ENCODE data around the gene OXNAD1. TPM values are rescaled to one million over a fixed set of nuclear protein-coding genes. Genes with fewer than 3 reads are reported as not detected.
A peak's percentile ranks its signal among the peaks of the same experiment; 100 is the strongest.

The OXNAD1 gene, protein sequence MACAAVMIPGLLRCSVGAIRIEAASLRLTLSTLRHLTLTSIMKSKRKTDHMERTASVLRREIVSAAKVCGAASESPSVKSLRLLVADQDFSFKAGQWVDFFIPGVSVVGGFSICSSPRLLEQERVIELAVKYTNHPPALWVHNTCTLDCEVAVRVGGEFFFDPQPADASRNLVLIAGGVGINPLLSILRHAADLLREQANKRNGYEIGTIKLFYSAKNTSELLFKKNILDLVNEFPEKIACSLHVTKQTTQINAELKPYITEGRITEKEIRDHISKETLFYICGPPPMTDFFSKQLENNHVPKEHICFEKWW
- 10.0 TPM for total RNA-seq

DNA sequence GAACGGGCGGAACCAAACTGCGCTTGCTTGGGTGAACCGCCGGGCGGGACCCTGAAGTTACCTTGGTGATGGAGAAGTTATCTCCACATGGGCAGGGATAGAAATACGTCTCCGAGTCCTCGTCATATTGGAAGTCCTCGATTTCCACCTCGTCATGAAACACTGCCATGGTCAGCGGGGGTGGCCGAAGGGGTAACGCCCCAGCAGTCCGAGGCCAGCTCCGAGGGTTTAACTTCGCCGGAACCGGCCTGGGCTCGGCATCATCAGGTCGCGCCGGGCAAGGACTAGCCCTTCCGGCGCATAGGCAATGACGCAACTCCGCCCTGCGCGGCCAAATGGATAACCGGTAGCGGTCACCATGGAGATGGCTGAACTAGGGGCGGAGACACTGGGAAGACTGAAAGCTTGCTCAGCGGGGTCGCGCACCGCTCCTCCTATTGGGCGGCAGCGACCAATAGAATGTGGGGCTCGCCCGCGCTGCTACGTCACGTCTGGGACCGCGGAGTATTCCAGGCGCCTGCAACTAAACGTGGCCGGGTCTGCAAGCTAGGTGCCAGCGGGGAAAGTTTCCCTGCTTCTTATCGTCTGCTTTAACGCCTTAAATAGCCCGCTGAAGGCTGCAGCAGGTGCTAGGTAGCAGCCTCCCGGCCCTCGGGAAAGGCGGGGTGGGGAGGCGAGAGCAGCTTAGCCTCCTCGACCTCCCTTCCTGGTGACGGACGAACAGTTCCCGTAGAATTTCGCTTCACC, at the start of gene OXNAD1, which contains the start of gene DPH3:
OXNAD1 (plus strand) TSS at position 505 of the 747 bp plus-strand sequence. CDS start 5,741 bp downstream, outside the sequence.
DPH3 (minus strand) TSS at position 236 of the 747 bp plus-strand sequence; CDS start at position 169, 67 bp downstream.
- peak; percentile 98 to 100 (median 100) for DNase-seq (ENCODE audit: low read depth in 2 of 3, low spot score in 2 of 3)

DNA sequence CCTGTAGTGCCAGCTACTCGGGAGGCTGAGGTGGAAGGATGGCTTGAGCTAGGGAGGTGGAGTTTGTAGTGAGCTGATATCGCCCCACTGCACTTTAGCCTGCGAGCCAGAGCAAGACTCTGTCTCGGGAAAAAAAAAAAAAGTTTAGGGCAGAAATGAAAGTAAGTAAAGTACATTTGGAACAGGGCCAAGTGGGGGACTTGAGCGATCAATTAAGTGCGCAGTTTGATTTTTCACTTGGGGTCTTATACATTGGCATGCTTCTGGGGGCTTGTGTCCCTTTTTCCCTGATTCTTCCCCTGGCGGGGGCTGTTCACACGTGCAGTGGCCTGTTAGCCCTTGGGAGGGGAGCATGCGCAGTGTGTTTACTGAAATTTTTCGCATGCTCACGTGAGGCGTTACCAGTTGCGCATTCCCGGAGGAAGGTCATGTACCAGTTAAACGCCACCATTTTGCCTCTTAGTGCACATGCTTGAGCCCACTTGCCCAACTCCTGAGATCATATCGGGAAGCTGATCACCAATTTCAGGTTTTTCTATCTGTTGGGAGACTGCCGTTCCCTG, 48.6 kb upstream of the OXNAD1 start:
- no peak for DNase-seq (ENCODE audit: low read depth in 2 of 3, low spot score in 2 of 3)

DNA sequence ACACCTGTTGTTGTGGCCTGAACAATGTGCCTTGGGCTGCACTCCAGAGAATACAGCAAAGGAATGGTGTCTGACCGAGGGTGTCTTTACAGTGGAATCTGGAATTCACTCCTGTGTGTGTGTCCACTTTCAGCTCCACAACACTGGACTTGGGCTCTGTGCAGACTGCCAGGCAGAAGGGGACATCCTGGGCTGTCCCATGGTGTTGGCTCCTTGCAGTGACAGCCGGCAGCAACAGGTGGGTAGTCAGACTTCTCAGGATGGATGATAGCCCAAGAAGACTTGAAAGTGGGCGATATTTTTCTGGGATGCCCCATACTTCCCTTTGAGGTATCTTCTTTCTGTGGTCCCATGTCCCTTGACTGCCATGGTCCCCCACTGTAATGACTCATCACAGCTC, 45.2 kb upstream of the OXNAD1 start:
- DNase-seq (ENCODE audit: low read depth in 2 of 3, low spot score in 2 of 3): no peak

DNA sequence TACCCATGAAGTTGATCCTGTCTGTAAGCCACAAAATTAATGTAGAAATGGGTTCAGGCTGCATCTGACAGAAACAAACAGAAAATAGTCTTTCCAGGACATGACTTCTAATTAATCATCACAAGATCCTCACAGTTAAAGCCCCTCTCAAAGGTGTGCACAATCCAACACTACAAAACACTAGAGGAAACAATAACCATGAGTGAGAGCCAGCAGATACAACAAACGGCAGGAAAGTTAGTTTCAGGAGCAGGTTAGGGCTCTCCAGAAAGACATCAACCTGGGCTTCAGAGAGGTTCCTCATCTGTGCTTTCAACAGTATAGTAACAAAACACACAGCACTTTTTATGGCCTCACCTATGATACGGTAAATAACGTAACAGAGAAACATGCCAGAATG, 43.0 kb upstream of the OXNAD1 start:
- DNase-seq (ENCODE audit: low read depth in 2 of 3, low spot score in 2 of 3): no peak

DNA sequence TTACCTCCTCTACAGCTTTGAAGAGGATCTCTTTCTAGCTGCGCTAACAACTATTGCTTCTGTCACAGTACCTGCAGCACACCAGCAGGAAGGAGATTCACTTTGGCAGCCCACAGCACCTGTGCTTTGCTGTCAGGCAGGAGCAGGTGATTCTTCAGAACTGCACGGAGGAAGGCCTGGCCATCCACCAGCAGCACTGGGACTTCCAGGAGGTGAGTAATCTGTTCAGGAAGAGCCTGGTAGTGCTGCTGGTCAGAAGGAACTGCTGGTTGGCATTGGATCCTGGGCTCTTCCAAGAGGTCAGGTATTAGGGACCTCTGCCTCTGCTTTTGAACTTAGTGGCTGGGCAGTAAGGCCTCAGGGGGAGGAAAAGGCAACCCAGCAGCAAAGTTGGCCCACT, 42.5 kb upstream of the OXNAD1 start:
- DNase-seq (ENCODE audit: low read depth in 2 of 3, low spot score in 2 of 3): no peak

DNA sequence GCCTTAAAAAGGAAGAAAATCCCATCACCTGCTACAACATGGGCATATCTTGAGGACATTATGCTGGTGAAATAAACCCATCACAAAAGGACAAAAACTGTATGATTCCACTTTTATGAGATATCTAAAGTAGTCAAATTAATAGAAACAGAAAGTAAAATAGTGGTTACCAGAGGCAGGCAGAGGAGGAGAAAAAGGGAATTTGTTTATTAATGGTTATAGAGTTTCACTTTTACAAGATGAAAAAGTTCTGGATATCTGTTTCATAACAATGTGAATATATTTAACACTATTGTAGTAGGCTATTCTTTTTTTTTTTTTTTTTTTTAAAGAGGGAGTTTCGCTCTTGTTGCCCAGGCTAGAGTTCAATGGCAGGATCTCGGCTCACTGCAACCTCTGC, 40.7 kb upstream of the OXNAD1 start:
- peak in 1 of 3 donors; percentile 12 for DNase-seq (ENCODE audit: low read depth in 2 of 3, low spot score in 2 of 3)

DNA sequence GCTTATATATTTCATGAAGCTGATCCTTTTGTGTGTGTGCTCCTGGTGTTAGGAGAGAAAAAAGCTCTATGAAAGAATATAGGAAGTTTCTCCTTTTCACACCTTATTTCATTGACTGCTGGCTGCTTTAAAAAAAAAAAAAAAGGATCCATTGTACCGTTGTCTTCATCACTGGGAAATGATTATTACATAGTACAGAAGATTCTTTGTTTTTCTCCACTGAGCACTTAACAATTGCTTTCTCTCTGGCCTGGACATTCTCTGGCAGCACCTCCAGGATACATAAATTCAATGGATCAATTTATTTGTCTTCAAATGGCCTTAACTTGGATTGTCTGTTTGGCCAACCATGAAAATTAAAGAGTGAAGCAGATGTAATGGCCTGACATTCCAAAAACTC, 37.4 kb upstream of the OXNAD1 start:
- DNase-seq (ENCODE audit: low read depth in 2 of 3, low spot score in 2 of 3): no peak

DNA sequence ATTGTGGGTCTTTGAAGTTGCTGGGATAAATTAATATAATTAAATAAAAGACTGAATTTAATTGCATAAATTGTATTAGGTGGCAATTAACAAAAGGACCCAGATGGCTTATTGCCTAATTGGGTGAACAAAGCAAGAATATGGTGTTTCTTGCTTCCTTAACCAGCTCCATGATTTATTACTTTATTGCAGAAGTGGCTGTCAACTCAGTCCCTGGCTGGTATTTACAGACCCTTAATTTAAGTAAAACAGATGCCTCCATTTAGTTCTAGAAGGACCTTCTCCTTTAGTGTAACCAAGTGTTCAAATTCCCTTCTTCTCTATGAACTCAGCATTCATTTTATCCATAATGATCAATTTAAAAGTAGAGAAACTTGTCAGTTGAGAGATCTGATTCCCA, 35.3 kb upstream of the OXNAD1 start:
- peak in 1 of 3 donors; percentile 50 for DNase-seq (ENCODE audit: low read depth in 2 of 3, low spot score in 2 of 3)

DNA sequence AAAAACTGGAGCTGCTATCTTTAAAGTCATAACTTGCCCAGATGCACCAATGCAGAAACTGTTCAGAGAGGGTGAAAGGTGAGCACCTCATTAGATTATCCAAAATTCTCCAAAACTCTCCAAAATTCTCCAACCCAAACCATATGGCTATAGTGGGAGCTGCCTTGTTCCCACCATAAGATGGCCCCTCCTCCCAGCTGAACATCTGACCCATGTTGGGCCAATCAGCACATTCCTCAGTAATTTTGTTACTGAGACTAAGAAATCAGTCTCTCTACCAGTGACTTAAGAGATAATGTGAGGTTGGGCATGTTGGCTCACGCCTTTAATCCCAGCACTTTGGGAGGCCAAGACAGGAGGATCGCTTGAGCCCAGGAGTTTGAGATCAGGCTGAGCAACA, 33.0 kb upstream of the OXNAD1 start:
- DNase-seq (ENCODE audit: low read depth in 2 of 3, low spot score in 2 of 3): no peak

DNA sequence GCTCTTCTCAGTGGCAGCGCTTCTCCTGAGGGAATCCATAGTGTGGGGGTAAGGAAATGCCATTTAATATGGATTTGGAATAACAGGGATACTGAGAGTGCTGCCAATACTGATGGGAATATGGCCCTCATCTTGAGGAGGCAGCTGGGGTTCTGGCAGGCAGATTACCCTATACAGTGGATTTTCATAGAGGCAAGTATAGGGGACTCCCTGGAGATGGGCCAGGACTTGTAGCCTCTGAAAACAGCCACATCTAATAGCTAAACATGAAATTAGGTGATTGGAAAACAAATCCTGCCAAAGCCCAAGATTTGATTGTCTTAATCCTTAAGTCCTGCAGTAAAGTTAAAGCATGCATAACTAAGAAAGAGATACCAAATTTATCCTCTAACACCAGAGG, 31.2 kb upstream of the OXNAD1 start:
- no peak for DNase-seq (ENCODE audit: low read depth in 2 of 3, low spot score in 2 of 3)

DNA sequence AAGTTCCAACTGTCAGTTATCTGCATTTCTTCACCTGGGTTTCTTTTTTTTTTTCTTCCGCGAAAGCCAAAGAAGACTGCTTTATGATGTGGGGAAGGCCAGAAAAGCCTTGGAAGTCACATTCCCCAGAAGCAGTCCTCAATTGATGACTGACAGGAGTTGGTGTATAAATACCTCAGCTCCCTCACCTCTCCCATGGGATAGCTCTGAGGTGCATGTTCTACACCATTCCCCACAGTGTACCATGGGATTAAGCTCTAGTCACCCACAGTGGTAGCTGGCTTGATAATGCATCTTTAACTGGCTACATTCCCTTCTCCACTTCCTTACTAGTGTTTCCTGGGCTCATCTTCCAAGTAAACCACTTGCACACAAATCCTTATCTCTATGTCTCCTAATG, 30.7 kb upstream of the OXNAD1 start:
- DNase-seq (ENCODE audit: low read depth in 2 of 3, low spot score in 2 of 3): no peak

DNA sequence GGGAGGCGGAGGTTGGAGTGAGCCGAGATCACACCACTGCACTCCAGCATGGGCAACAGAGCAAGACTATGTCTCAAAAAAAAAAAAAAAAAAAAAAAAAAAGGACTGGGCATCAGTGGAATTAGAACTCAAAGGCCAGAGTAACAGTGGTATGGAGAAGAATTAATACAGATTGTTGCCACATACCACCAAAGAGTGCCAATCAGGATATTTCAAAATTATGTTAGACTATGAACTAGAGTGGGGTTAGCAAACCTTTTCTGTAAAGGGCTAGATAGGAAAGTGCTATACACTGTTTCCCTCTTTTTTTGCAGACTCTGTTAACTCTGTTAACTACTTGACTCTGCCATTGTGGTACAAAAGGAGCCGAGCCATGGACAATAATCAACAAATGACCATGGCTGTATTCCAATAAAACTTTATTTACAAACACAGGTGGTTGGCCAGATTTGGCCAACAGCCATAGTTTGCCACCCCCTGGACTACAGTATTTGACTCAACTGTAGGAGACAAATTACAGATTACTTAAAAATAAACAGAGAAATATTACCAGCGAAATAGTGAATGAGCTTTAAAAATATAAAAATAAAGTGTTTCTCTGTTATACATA, 28.9 kb upstream of the OXNAD1 start:
- no peak for DNase-seq (ENCODE audit: low read depth in 2 of 3, low spot score in 2 of 3)

DNA sequence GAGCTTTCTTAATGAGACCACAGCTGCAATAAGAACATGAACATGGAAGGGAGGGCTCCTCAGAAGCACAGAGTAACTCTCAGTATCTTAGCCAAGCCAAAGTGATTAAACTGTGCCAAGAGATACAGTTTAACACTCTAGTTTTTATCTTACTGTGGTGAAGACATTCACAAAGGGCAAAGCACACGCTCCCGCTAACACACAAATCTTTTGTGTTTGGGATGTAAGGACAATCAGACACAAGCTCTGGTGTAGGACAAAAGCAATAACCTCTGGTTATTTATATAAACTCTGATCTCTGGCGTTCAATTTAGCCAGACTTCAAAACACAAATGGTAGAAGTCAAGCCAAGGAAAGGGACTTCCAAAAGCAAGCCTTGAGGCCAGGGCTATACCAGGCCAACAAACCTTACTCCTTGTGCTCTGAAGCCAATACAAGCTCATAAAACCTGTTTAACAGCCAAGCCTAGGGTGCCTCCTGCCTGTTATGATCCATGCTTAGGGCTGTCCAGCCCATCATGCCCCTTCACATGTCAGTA, 28.1 kb upstream of the OXNAD1 start:
- DNase-seq (ENCODE audit: low read depth in 2 of 3, low spot score in 2 of 3): no peak

DNA sequence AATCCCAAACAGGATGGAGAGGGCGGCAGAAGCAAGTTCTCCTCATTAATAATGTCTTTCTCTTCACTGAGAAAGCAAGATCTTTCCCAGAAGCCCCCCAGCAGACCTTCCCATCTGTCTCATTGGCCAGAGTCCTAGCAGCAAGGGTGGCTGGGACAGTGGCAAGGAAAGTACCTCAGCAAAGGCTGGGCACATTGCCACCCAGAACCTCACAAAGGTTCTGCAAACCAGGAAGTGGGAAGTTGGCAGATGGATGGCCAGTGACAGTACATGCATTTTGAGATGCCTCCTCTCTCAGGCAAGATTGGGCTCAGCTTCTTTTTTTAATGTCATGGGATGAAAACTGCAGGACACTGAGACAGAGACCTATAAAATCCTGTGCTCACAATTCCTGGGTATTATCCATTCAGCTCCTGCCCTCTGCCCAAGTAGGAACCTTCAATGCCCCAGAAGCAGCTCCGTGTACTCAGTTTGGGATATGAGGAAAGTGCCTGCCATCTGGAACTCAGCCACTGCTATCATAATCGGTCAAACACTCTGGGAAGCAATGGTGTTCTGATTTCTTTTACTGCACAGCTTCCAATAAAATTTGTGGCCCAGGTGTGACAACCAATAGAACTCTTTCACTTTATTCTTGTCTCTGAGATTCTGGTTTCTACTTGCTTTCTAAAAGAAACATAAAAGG, 25.8 kb upstream of the OXNAD1 start:
- DNase-seq (ENCODE audit: low read depth in 2 of 3, low spot score in 2 of 3): no peak

DNA sequence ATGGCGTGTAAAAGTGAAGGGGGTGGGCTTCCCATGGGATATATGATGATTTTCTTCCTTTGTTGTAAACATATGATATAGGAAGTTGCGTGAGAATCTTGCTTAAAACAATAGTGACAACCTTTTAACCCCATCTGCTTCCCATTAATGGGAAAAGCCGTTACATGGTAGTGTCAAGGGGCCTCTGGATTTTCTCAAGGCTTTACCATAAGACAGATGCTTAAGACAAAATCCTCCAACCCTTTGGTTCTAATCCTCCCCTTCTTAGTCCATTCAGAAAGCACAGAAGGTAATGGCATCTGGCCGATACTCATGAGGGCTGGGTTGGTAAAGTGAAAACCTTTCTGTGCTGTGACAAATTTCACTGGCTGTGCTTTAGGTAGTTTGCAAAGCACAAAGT, 25.2 kb upstream of the OXNAD1 start:
- DNase-seq (ENCODE audit: low read depth in 2 of 3, low spot score in 2 of 3): no peak

DNA sequence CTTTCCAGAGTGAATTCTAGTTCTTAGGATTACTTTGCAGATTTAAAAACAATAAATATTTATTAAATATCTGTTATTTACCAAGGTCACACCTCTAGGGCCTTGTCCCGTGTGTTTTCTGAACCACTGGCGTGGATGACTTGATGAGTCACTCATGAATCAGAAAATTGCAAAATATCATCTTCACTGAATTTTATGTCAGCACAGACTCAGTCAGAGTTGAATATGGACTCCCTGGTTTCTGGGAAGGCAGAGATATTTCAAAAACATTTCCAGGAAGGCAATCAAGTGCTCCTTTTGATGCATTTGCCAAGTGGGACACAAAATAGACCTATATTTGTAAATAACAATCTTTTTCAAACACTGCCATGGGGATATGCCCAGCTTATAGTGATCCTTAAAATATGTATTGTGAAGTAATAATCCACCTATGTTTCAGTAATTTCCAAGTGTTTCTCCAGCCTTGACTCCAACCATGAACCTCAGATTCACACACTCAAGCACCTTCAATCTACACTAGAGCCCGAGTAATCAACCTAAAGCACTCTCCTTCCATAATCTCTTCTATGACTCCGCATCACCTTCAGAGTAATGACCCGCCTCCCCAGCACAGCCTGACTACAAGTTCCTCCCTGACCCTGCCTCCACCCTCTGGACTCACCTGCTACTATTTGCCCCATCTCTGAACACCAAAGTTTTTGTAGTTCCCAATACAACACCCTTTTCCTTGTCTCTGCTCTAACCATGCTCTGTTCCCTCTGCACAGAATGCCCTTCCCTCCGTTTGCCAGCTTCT, 24.6 kb upstream of the OXNAD1 start:
- DNase-seq (ENCODE audit: low read depth in 2 of 3, low spot score in 2 of 3): no peak

DNA sequence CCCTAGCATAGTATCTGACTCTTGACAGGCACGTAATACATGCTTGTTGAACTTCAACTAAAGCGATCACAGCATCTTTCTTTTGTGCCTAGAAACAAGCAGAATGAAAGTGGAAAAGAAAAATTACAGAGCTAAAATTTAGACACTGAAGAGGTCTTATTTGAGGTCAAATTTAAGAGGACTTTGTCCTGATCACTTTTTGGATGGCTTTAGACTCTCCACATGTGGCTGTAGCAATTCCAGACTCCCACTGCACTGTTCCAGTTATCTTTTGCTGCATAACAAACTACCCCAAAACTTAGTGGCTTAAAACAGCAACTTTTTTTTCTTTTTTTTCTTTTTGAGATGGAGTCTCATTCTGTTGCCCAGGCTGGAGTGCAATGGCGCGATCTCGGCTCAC, 23.8 kb upstream of the OXNAD1 start:
- no peak for DNase-seq (ENCODE audit: low read depth in 2 of 3, low spot score in 2 of 3)

DNA sequence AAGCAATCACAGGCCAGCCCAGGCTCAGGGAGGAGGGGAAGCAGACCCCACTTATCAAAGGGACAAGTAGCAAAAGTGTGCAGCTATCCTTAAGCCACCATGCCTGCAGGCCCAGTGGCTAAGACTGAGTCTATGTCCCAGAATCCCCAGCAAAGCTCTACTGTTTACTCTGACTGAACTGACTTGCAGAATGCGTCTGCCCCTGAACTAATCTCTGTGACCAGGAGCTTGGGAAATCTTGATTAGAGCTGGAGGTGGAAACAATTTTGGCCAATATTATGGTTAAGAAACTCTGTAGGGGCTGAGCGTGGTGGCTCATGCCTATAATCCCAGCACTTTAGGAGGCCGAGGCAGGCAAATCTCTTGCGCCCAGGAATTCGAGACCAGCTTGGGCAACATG, 22.8 kb upstream of the OXNAD1 start:
- DNase-seq (ENCODE audit: low read depth in 2 of 3, low spot score in 2 of 3): no peak

DNA sequence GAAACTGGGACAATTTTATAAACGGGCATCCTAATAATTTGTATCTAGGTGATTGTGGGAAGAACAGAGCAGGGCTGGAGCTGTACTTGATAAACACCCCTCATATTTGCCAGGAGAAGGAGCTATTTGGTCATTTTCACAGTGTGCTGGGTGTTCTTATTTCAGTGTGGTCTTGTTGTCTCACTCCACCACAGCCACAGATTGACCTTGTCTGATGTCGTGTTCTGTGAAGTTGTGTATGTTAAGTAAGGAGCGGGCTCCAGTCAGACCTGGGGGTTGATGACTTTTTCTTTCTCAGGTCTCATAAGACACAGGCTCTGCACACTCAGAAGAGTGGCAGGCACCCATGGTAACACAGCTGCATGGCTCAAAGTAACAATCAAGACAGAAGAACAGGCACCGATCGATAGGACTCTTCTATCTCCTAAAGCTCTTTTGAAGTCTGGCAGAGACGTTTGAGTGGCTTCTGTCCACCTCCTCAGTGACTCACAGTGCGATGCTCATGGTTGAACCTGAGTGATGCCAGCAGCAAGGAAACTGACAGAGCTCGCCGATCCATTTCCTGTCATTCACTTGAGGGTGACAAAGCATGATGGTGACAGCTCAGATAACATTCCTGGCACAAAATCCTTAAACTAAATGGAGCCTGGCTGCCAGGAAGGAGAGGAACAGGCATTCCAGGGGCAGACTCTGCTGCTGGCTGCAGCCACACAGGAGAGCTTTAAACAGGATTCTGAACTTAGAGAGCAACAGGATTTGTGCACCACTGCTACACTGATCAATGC, 21.1 kb upstream of the OXNAD1 start:
- no peak for DNase-seq (ENCODE audit: low read depth in 2 of 3, low spot score in 2 of 3)

Measured in hematopoietic multipotent progenitor cell (in vitro differentiated cells).